ENCODE results near the gene ARHGEF12. TPM values are rescaled to one million over a fixed set of nuclear protein-coding genes. Genes with fewer than 3 reads are reported as not detected.

ARHGEF12 gene
- total RNA-seq, 1 donor from 2014 or later = 99.7 TPM

DNA sequence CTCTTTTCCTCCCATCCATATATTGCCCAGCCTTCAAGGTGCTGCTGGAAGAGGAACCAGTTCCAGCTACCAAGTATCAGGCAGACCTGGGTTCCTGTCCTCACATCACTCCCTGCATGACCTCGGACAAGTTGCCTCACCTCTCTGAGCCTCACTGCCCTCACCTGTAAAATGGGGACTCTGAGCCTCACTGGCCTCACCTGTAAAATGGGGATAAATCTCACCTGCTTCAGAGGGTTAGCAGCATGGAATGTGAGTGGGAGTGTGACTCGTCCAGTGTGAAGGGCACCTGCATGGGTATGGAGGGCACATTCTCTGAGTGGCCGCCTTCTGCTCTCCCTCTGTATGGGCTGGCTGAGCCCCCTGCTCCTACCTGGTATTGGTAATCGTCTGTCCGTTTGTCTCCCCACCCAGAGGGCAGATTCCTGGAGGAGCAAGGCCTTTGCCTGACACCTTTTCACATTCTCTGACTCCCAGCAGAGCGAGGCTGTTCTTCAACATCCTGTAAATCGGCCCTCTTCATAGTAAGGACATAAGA is 179.0 kb downstream of the ARHGEF12 start:
- no peak for DNase-seq (ENCODE audit: low read depth in 2 of 2)

DNA sequence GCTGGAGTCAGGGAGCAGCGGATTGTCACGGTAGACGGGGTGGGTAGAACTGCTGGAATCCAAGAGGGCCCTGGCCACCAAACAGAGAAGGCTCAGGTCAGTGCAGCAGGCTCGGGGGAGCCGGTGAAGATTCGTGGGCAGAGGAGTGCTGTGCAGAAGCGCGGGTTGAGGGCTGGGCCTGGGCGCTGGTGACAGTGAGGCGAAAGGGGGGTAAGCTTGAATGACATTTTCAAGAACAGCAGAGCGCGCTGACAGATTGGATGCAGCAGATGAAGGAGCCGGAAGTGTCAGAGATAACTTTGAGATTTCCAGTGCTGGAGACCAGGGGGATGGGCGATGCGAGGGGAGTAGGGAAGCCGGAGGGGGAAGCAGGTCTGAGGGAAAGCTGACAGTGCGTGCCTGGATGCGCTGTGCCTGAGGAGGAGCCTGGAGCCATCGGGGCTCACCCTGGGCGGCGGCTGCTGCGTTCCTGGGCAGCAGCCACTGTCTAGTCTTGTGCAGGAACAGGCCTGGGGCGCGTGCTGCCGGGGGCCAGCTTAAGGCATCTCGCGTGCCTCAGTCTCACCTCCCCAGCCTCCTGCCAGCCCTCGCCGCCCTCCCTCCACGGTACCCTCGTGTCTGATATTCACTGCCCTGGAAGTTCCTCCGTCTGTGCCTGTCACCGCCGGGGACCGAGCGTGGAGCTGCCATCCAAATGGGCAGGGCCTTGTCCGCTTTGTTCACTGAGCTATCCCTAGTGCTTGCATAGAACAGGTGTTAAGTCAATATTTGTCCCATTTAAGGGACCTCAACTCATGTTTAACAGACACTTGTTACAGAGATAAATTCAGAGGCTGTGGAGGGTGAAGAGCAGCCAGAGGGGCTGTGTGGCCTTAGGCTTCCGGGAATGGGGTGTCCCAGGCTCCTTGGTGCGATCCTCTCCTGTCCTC is 180.5 kb downstream of the ARHGEF12 start:
- no peak for DNase-seq (ENCODE audit: low read depth in 2 of 2)

DNA sequence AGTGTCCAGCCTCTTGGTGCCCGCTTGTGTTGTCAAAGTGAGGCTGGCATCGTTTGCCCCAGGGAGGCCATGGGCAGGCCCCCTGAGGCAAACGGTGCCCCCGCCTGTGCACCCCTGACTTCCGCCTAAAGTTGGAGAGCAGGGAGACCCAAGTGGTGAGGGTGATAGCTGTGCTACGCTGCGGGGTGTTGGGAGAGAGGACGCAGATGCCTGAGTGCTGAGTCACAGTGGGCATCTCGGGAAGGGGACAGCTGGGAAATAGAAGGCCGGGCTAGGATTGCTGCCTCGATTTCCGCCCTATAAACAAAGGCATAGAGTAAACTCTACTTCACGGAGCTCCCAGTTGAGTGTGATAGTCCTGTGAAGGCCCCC is 181.2 kb downstream of the ARHGEF12 start:
- peak in 1 of 2 donors; percentile 16 for DNase-seq (ENCODE audit: low read depth in 2 of 2)

DNA sequence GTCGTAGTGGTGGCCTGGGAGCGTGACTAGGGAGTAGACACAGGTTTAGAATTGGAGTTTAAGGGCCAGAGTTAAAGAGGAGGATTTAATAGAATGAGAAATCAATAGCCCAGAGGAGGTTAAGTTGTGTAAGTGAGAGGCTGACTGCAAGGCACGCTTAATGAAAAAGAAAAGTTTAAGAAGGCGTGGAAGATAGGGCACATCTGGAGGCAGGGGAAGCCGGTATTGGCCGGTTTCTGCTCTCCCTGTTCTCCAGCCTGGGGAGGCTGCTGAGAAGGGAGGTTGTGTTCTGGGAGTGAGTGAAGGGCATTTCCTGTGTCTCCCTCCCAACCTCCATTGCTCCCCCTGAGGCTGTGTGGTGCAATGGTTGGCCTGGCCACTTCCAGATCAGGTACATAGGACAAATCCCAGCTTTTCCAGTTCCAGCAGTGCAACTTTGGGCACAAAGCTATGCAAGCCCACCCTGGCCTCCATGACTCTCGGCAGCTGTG is 181.6 kb downstream of the ARHGEF12 start:
- no peak for DNase-seq (ENCODE audit: low read depth in 2 of 2)

DNA sequence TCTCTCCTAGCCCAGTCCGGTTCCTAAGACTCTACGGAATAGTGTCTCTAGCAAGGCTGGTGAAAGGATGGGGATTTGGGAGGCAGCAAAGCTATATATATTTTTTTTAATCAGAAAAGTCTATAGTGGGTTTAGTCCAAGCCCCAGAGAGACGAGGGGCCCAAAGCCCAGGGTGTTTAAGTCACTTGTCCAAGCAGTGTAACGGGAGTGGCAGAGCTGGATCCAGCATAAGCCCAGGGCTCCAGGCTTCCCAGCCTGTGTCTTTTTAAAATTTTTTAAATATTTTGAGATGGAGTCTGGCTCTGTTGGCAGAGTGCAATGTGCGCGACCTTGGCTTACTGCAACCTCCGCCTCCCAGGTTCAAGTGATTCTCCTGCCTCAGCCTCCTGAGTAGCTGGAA is 182.1 kb downstream of the ARHGEF12 start:
- no peak for DNase-seq (ENCODE audit: low read depth in 2 of 2)

DNA sequence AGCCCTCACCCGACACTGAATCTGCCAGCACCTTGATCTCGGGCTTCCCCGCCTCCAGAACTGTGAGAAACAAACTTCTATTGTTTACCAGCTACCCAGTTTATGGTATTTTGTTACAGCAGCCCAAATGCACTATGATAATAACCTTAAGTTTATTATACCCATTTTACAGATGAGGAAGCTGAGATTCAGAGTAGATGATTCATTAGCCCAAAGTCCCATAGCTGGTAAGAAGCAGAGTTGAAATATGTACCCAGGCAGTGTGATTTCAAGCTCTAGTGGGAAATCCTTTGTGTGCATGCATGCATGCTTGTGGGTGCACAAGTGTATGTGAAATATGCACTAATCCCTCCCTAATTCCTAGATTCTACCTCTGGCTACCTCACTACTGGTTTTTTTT is 183.3 kb downstream of the ARHGEF12 start:
- no peak for DNase-seq (ENCODE audit: low read depth in 2 of 2)

DNA sequence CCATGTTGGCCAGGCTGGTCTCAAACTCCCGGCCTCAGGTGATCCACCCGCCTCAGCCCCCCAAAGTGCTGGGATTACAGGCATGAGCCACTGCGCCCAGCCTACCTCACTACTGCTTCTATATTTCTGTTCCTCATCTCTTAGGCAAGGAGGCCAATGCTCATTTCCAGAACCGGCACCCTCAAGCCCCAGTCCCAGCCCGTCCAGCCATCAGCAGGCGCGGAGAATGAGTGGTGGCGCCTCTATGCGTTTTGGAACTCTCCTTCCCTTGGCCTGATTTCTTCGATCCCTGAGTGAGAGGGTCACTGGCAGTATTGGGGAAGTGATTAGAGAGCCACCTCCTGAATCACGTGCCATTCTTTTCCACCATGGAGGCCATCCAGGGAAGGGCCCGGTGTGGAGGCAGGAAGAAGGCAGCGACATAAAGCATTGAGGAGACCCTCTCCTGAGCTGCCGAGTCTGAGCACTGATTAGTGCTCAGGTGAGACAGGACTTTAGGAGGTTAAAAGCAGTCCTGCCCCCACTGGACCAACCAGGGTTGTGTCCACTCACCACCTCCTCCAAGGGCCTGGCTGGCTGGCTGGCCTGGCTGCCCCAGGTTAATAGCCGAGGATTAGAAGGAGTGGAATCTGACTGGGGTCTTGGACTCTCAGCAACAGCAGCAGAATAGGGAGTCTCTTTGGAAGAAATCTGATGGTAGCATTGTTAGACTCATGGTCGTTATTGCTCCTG is 184.0 kb downstream of the ARHGEF12 start:
- no peak for DNase-seq (ENCODE audit: low read depth in 2 of 2)

DNA sequence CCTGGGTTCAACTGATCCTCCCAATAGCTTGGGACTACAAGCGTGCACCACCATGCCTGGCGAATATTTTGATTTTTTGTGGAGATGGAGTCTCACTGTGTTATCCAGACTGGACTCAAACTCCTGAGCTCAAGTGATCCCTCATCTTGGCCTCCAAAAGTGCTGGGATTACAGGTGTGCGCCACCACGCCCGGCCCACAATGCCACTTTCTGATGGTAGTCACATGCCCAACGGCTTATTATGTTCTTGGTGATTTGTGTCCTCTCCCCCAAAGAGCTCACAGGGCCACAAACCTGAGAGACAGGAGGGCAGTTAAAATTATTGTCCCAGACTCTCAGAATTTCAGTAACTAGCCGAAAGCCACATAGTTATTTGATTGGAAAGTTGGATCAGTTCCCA is 185.0 kb downstream of the ARHGEF12 start:
- no peak for DNase-seq (ENCODE audit: low read depth in 2 of 2)

DNA sequence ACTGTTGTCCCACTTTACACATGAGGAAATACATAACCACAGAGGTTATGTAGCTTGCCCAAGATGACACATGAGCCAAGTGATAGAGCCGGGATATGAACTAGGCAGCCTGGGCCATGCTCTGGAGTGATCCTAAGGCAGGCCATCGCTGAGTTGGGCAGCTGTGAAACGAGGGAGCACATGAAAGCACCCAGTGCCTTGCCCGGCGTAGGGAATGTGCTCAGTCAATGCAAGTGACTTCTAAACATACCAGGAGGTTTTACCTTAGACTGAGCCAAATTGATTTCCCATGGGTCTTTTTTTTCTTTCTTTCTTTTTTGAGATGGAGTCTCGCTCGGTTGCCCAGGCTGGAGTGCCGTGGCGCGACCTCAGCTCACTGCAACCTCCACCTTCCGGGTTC is 185.8 kb downstream of the ARHGEF12 start:
- no peak for DNase-seq (ENCODE audit: low read depth in 2 of 2)

DNA sequence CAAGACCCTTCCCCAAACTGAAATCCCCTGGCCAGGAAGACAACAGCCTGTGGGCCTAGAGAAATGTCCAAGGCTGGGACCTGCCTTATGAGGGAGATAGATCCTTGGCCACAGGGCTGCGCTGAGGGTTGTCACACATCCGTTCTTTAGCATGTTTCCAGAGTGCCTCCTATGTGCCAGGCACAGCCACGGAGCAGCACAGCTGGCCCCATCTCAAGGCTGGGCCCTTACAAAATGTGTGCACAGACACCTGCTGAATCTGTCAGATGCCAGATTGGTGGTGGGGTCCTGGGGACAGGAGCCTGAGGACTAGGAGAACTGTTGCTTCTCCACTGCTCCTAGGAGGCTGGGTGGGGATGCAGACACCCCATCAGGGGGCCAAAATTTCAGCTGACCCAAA is 186.5 kb downstream of the ARHGEF12 start:
- DNase-seq (ENCODE audit: low read depth in 2 of 2) = no peak

DNA sequence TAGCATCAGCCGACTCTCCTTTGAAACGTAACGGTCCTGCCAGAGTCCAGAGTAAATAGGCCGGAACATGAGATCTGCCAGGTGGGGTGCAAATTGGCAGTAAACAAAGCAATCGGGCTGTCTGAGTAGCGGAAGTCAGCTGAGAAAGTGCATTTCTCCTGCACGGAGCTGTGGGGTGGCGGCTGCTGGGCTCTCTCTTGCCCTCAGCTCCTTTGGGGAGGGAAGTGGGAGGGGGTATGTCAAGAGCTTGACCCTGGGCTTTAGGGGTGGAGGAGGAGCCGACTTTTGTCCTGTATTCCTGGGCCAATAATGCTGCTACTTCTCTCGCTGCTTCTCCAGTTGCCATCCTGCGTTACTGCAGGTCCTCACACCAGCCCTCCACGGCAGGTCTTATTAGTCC is 187.0 kb downstream of the ARHGEF12 start:
- DNase-seq (ENCODE audit: low read depth in 2 of 2) = no peak

DNA sequence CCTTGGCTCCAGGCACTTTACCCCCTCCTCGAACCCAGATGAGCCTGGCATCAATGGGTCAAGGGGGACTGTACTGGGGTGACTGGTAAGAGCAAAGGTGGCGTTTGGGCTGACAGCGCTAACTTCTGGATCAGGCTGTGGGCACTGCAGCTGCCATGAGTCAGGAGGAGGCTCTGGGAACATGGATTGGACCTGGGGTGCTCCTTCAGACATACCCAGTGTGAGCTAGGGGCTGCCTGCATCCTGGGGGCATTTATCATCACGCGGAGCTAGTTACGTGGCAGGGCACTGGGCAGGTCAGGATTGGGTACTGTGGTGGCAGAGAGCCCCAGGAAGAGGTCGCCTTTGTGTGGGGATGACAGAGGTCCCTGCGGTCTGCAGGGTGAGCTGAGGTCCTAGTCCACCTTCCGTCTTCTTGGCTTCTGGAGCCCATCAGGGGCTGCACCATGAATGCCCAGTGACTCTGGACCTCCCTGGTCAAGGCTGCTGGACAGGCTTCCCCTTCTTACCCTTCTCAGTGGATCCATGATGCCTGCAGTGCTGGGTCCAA is 188.4 kb downstream of the ARHGEF12 start:
- no peak for DNase-seq (ENCODE audit: low read depth in 2 of 2)

DNA sequence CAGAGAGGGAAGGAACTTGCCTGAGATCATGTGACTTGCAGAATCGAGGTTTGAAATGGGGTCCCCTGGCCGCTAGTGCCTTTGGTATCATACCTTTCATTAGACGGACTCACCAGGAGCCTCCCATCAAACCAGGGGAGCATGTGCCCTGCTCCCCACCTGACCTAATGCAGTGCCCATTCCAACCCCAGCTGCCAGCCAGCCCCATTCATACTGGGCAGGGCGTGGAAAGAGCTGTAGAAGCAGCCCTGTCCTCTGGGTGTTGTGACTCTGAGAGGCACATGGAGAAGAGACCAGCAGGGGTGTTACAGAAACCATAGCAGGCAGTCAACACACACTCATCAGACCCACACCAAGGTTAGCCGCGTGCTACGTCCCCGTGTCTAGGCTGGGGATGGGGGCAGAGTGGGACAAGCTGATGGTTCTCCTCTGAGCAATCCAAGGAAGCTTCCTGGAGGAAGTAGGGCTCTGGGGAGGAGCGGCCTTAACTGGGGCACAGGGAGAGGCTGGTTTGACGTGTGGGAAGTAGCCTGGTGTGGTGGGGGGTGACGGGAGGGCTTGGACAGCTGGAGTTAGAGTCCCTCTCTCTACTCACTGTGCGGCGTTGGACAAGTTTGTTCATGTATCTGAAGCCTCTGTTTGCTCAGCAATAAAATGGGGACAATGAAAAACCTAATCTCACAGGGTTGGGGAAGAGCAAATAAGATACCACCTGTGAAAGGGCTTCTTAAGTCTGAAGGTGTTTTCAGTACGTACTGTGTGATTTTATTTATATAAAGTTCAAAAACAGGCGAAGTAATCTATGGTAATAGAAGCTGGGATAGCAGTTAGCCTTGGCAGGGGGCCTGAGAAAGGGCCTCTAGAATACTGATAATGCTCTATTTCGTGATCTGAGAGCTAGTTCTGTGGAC is 189.3 kb downstream of the ARHGEF12 start:
- DNase-seq (ENCODE audit: low read depth in 2 of 2) = no peak

DNA sequence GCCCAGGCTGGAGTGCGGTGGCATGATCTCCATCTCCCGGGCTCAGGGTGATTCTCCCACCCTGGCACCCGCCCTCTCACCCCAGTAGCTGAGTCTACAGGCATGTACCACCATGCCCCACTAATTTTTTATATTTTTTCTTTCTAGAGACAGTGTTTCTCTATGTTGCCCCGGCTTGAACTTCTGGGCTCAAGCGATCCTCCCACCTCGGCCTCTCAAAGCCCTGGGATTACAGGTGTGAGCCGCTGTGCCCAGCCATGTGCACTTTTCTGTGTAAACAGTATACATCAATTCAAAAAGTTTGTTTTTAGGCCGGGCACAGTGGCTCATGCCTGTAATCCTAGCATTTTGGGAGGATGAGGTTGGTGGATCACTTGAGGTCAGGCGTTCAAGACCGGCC is 190.0 kb downstream of the ARHGEF12 start:
- DNase-seq (ENCODE audit: low read depth in 2 of 2) = no peak

DNA sequence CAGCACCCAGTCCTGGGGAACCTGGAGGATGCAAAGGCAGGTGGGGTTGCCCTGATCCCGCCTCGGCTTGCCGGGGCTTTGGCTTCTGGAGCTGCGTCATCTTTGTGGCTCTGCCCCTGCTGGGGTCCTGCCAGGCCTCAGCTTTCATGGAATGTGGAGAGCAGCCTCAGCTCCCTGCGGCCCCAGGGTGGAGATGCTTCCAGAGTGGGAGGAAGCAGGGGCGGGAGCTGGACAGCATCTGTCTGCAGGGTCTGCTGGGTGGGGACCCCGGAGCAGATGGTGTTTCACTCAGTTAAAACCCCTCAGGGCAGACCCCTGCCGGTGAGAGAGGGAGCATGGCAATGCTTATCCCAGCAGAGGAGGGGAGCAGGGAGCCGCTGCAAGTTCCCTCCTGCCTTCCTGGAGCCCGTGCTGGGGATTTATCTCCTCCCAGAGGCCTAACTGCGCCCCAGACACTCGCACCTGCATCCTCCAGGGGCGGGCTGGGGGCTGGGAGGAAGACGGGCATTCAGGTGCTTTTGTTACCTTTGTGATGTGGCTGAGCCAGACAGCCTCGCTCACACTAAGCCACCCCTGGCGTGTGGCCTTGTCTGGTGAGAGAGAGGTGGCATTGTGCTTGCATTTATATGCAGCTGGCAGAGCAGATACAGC is 191.0 kb downstream of the ARHGEF12 start:
- DNase-seq (ENCODE audit: low read depth in 2 of 2) = no peak

DNA sequence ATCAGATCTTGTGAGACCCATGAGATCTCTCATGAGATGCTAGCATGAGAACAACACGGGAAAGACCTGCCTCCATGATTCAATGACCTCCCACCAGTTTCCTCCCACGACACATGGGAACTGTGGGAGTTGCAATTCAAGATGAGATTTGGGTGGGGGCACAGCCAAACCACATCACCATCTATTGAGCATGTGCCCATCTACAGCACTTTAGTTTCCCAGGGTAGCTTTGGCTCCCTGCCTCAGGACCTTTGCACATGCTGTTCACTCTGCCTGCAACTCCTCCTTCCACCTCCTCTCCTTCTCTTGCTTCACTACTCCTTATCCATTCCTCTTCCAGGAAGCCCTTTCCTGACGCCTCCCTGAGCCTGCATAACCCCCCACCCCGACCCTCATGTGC is 192.5 kb downstream of the ARHGEF12 start:
- DNase-seq (ENCODE audit: low read depth in 2 of 2) = no peak

DNA sequence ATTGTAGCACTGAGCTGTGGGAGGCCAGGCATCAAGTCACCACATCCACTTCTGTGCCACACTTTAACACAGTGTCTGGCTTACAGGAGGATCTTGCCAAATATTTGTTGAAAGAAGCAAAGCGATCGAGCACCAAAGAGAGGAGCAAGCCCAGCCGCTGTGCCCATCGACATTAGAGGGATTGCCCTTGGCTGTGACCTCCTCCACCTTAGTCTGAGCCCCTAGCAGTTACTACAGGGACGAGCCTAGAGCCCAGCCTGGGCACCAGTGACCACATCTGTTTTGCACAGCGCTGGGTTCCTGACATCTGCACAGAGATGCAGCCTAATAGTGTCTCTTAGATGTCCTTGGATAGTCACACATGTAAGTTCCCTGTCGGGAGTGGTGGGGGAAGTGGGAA is 193.0 kb downstream of the ARHGEF12 start:
- no peak for DNase-seq (ENCODE audit: low read depth in 2 of 2)

DNA sequence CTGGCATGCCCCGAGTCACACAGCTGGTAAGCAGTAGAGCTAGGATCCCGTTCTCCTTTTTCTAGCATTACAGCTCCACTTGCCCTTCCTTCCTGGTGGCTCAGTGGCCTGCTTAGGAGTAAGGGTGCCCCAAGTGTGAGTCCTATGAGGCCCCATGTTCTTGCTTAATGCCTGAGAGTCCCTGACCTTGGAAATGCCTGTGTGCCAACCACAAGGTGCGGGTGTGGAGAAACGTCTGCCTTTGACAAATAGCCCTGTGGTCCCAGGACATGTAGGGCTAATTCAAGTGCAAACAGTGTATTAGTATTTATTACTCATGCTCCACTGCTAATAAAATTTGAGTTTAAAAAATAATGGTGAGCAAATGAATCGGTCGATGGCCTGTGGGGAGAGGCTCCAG is 193.7 kb downstream of the ARHGEF12 start:
- no peak for DNase-seq (ENCODE audit: low read depth in 2 of 2)

DNA sequence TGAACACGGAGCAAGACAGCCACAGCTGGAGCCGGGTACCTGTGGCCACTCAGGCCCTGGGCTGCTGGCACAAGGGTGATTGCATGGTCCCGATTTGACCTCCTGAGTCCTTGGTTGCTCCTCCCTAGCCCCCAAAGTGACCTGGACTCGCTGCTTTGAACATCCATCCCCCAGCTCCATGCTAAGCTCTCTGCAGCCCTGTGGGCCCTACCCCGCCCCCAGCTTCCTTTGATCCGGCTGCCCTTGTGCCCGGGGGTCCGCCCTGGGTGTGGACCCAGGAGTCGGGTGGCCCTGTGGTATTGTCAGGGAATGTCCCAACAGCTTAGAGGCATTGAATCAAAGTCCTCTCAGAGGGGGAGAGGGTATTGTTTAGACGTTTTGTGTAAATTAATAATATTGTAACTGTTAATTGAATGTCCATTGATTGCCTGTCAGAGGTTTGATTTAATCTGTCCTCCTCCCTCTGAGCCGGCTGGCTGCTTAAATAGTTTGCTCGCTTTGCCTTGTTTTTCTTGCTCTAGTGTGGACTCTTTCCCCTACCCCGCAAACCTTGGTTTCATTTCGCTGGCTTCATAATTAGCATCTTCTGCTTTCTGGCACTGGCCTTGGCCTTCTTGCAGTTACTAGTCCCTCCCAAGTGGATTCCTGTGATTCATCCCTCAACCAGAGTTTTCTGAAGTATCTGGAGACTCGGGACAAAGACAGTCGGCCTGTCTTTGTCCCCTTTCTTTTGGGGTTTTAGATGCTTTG is 196.0 kb downstream of the ARHGEF12 start:
- DNase-seq (ENCODE audit: low read depth in 2 of 2) = no peak

DNA sequence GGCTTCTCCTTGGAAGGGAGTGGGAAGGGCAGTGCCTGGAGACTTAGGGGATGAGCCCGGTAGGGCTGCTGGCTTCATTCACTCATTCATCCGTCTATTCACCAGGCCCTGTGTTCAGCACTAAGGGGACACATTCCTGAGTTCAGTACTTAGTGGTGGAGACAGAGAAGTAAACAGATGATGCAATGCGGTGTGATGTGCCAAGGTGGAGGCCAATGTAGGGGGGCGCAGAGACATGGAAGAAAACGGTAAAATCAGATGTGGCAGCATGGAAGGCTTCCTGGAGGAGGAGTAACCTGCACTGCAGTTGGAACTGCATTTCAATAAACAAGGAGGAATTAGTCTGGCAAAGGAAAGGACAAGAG is 196.6 kb downstream of the ARHGEF12 start:
- no peak for DNase-seq (ENCODE audit: low read depth in 2 of 2)
